HG03025 (cell line): ENCODE results near the gene BIK.
"Not testable (repeated sequence)": the region's sequence is repeated elsewhere in the genome, so short reads cannot be mapped to it uniquely, and the experiment has no call there.

ENCODE experiments used
- ATAC-seq: cut with Tn5 transposase; IDR thresholded peaks from one replicate; pipeline ENCODE4 v1.9.1; 2021; ENCODE audit warnings: mild to moderate bottlenecking, moderate library complexity; ENCODE audit not compliant: unreplicated experiment, low FRiP score

The BIK gene

DNA sequence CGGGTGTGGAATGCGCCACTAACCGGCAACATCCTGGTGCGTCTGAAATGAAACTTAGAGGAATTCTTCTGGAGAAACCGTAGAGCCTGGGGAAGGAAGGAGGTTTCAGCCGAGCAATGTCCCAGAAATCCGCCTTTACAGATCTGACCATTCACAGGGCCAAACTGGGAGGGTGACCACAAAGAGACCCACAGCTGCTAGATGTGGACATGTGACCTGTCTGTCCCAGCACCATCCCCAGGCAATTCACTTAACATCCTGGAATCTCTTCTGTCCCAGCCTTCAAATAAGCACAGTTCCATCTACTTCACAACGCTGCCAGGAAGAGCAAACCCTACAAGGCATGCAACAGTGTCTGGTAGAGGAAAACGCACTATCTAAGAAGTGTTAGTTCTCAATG is 22.9 kb downstream of the BIK start:
- ATAC-seq, result no peak

DNA sequence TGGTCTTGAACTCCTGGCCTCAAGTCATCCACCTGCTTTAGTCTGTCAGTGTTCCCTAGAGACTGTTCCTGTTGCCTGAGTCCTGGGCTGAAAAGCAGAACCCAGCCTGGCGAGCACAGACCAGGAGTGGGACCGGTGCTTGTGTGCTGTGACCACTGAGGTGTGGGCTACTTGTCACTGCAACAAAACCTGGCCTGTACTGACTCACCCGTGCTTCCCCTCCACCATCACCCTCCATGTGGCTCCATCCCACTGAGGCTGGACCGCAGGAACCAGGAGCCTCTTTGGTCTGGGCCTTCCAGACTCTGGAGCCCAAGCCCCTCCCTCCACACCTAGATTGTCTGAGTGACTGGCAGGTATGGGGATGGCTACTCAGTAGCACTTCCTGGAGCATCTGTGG is 24.0 kb downstream of the BIK start:
- no peak for ATAC-seq

GRCh38 chr22:43135565-43135964 is 25.0 kb downstream of the BIK start:
- no peak for ATAC-seq

GRCh38 chr22:43136255-43136654 is 25.7 kb downstream of the BIK start:
- ATAC-seq, result no peak

- no peak for ATAC-seq
These were observed 26.3 kb downstream of the BIK start for GRCh38 chr22:43136801-43137200.

DNA sequence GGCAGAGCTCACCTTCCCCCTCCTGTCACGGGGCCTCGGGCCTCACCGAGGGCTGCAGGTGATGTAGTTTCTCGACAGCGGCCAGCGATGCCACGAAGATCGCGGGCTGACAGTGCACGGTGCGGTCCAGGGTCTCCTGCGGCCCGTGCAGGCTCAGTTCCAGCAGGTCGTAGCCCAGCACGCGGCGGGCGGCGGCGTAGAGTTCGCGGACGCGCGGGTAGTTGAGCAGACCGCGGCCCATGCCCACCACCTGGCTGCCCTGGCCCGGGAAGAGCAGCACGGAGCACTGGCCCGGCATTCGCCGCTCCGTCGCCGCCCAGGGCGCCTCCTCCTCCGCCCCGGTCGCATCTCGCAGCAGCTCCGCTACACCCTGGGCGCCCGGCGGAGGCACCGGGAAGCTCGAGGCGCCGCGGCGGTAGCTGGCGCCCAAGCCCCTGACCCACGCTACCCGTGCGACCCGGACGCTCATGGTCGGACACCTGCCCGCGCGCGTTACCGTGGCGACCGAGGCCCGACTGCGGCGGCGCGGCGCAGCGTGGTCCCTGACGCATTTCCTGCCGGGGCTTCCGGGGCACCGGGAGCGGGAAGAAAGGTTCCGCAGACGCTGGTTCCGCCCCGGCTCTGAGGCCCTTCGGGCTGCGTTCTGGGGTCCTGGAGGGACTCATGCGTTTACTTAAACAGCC is 32.5 kb downstream of the BIK start, which contains the start of gene MCAT:
MCAT (minus strand) TSS at position 519 of the 683 bp plus-strand sequence; CDS start at position 469, 50 bp downstream.
- no peak for ATAC-seq

- ATAC-seq, result no peak
These were observed 34.4 kb downstream of the BIK start for GRCh38 chr22:43144949-43145348.

DNA sequence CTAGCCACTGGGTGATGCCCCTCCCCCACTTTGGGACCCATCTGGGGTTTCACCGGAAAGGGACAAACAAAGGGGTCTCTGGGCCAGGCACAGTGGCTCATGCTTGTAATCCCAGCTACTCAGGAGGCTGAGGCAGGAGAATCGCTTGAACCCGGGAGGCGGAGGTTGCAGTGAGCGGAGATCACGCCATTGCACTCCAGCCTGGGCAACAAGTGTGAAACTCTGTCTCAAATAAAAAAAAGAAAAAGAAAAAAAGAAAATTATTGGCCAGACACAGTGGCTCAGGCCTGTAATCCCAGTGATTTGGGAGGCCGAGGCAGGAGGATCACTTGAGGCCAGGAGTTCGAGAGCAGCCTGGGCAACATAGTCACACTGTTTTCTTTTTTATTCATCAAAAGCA is 34.8 kb downstream of the BIK start:
- ATAC-seq, result not testable (repeated sequence)

DNA sequence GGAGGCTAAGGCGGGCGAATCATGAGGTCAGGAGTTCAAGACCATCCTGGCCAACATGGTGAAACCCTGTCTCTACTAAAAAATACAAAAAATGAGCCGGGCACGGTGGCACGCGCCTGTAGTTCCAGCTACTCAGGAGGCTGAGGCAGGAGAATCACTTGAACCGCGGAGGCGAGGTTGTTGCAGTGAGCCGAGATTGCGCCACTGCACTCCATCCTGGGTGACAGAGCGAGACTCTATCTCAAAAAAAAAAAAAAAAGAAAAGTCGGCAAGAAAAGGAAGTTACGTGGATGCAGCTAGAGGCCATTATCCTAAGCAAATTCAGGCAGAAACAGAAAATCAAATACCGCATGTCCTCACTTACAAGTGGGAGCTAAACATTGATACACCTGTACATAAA is 35.8 kb downstream of the BIK start:
- not testable (repeated sequence) for ATAC-seq

DNA sequence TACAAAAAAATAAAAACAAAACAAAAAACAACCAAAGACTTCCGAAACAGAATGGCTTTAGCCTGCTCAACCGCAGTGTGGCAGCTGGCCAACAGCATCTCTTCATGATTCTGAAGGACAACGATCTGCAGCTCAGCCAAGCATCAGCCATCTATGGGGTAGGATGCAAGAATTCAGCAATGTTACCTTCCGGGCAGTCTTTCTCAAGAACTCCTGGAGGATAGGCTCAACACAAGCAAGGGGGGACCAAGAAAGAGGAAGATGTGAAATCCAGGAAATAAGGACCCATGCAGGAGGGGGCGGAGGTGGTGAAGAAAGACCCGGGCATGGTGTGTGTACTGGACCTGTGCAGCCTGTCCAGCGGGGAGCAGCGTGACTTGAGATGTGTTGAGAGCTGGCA is 37.3 kb downstream of the BIK start:
- ATAC-seq, result no peak

DNA sequence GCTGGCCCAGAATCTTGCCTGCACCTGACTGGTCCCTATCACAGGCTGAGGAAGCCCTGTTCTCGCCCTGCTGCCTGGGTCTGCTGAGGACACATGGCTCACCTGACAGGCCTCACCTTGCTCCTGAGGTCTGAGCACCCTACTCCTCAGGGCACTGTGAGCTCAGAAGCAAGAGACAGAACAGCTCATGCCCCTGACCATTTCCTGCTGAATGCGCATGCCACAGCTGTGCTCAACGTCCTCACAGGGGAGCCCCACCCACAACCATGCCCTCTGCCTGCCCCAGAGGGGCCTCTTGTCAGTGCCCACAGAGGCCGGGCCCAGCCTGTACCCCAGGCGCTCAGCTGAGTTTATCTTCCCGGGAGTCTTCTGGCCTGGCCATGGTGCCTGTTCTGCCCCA is 38.0 kb downstream of the BIK start:
- no peak for ATAC-seq

GRCh38 chr22:43150731-43151206 is 40.2 kb downstream of the BIK start:
- ATAC-seq, result no peak

DNA sequence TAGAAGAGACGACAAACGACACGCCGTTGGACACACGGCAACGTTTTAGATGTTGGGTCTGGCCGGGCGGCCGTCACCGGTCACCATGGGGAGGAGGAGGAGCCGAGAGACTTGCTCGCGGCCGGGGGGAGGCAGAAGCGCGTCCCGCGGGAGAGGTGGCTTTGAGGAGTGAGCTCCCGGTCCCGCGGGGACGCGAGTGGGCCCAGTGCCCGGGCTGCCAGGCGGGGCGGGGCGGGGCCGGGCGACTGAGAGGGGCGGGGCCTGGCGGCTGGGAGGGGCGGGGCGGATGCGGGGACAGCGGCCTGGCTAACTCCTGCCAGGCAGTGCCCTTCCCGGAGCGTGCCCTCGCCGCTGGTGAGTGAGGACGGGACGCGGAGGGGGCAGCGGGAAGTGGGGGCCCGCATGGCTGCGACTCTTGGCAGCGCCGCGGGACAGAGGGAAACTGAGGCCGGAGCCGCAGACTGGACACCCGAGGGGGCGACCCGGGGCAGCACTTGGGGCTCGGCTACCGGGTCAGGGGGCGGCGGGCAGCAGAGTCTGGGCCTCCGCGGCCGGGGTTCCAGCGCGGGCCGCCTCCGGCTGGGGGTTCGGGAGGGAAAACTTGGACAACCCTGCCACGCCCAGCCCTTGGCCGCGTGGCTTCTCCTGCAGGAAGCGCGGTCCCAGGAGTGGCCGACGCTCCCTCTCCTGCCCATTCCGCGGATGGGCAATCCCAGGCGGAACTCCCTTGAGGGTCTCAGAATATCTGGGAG is 40.9 kb downstream of the BIK start, which contains the start of gene TSPO:
TSPO (plus strand) TSS at position 309 of the 752 bp plus-strand sequence. CDS start 7,680 bp downstream, outside the sequence.
- no peak for ATAC-seq

DNA sequence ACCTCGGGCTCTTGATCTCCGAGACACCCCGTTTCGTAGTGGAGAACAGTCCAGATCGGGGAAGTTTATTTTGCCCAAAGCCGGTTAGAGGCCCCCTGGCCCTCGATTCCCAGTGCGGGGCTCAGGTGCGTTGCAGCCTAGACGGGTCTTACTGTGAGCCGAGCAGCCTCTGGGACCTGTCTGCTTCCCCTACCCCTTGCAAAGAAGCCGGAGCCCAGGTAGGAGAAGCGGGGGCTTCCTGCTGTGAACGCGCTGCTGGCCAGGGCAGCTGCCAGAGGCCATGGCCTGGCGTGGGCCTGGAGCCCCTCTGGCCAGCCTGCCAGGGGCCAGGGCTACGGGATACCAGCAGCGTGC is 41.4 kb downstream of the BIK start:
- ATAC-seq, result no peak

DNA sequence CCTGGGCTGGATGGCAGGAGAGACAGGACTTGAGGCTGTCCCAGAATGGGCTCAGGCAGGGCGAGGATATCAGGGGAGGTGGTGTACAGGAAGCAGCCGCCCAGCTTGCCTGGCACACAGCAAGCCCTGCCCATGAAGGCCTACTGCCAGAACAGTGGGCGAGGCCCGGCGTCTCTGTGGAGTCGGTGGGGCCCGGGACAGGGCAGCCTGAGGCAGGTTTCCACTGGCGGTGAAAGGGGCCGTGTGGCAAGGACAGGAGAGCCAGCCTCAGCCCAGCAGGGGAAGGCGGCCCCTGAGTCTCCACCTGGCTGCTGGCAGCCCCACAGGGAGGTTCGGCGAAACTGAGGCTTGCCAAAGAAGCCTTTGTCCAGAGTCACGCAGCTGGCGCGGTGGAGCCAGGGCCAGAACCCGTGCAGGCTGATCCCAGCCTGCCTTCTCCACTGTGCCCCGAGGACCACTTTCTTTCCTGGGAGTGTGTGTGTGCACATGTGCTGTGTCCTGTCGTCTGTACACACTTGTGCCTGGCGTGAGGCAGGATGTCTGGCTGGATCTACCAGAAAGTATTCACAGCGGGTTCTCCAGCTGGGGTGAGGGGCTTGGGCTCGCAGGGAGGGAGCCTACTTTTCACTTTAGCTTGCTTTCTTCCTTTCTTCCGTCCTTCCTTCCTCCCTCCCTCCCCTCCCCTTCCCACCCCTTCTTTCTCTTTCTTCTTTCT is 42.0 kb downstream of the BIK start:
- no peak for ATAC-seq

DNA sequence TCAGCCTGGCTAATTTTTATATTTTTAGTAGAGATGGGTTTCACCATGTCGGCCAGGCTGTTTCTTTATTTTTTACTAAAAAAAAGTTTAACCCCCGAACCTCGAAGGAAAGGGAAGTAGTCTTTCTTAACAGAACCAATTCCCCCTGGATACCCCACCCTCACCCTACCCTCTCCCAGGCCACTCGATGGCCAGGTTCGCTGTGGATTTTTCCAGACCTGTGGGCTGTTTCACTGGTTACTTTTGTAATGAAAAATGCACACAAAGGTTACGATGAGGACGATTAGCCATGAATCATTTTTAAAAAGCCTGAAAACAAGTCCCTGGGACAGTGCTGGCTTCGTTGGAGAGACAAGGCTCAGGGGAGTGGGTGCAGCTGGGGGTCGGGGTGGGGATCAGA is 43.3 kb downstream of the BIK start:
- no peak for ATAC-seq

DNA sequence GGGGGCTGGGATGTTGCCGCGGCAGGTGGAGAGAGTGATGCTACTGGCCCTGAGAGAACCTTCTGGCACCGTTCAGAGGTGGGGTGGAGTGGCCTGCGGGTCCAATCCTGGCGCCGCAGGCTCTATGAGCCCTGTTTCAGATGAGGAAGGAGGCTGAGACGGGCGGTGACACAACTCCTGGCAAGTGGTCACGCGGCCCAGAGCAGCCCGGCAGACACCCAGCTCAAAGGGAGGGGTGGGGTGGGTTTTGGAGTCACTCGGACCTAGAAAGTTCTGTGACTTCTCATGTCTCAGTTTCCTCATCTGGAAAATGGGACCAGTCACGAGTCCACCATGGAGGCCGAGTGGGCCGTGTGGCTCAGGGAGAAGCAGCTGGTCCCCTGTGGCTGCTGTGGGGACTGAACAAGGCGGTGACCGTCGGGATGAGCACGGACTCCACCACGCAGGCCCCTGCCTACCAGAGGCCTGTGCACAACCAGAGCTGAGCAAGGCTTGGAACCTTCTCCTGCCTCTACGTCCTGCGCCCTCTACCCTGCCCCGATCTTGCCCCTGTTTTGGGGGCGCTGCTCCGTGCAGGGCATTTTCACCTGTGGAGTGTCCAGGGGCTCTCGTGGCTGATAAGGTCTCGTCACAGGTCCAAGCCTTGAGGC is 44.5 kb downstream of the BIK start:
- no peak for ATAC-seq

DNA sequence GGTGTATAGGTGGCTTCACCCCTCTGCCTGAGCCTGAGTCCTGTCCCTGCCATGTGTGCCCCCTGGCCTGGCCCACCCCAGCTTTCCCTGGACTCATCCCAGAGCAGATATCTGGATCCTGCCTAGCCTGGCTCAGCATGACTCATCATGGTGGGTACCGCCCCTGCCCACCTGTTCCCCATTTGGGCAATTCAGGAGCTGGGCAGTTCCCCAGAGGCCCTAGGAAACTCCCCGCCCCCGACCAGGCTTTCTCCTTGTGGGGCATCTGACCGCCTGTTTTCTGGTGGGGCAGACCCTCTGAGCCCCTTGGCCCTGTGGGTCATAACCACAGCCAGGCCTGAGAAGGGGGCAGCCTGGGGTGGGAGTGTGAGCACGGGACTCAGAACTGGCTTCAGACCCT is 45.2 kb downstream of the BIK start:
- no peak for ATAC-seq

DNA sequence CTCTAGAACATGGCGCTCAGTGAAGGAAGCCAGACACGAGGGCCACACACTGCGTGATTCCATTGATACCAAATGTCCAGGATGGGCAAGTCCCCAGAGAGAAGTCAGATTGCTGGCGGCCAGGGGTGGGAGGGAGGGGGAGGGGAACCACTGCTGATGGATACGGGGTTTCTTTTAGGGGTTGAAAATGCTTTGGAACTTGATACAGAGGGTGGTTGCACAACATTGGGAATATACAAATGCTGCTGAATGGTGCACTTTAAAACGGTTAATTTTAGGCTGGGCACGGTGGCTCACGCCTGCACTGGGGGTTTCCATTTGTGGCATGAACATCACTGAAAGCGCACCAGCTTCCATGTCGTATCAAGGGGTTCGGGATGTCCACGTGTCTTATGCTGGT is 45.9 kb downstream of the BIK start:
- ATAC-seq, result no peak

DNA sequence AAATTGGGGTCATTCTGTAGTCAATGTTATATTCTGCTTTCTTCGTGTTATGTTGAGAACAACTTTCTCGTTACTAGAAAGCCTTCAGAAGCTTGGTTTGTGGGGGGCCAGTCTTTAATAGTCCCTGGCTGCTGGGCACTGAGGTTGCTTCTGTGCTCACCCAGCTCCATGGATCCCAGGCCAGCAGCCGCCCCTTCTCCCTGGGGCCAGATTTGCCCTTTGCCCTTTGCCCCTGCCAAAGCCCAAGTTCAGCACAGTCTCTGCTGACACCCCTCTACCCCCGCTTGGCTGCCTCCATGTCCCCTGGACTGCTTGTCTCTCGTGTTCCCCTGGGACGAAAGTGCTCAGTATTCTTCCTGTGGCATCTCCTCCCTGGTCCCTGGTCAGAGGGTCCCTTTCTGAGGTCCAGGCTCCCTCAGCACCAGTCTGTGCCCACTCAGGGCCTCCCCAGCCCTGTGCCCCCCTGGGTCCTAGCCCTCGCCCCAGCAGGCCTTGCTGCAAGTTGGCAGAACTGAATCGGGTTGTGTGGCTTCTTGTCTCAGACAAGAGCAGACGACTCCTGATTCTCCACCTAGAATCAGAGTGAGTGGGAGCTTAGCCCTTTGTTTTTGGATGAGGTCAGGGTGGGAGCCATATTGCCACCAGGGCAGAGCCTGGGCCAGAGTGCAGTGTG is 47.5 kb downstream of the BIK start:
- ATAC-seq, result no peak
